Measurements from ENCODE around the gene UBE2I.
"Not testable (repeated sequence)": the region's sequence is repeated elsewhere in the genome, so short reads cannot be mapped to it uniquely, and the experiment has no call there.

UBE2I gene

GRCh38 chr16:1271380-1271723, 38.1 kb upstream of the UBE2I start:
- no peak for TF ChIP-seq CTCF (IDR thresholded peaks at IDR 0.05; ENCODE audit: low read depth, low read length, missing control alignments)
- no peaks in the 10 kb centered on the region for H3K36me3 ChIP-seq (replicated peaks)
- no peak overlapping the region for H3K4me3 ChIP-seq (ENCODE audit: low read depth, low read length)
- H3K27me3 ChIP-seq (replicated peaks) = peaks cover 1% of the 10 kb centered on the region
- in situ Hi-C loops (cut with HindIII; ENCODE audit: low pct_ligation_motif_present, low sequenced_read_pairs) = no loop called here
- H3K27ac ChIP-seq = no peak overlapping the region
- no peak for DNase-seq

GRCh38 chr16:1271724-1272413, 37.6 kb upstream of the UBE2I start:
- H3K27me3 ChIP-seq (replicated peaks); H3K27ac ChIP-seq; H3K4me3 ChIP-seq (ENCODE audit: low read depth, low read length); in situ Hi-C loops (cut with HindIII; ENCODE audit: low pct_ligation_motif_present, low sequenced_read_pairs); DNase-seq; H3K36me3 ChIP-seq (replicated peaks): not testable (repeated sequence)

GRCh38 chr16:1272453-1273198, 36.8 kb upstream of the UBE2I start:
- DNase-seq = no peak
- no peaks in the 10 kb centered on the region for H3K36me3 ChIP-seq (replicated peaks)
- no peak for TF ChIP-seq CTCF (IDR thresholded peaks at IDR 0.05; ENCODE audit: low read depth, low read length, missing control alignments)
- H3K27ac ChIP-seq = no peak overlapping the region
- in situ Hi-C loops (cut with HindIII; ENCODE audit: low pct_ligation_motif_present, low sequenced_read_pairs) = no loop called here
- H3K4me3 ChIP-seq (ENCODE audit: low read depth, low read length) = no peak overlapping the region
- H3K27me3 ChIP-seq (replicated peaks) = peaks cover 1% of the 10 kb centered on the region

GRCh38 chr16:1273816-1274215, 35.6 kb upstream of the UBE2I start:
- Histone ChIP-seq H3K27ac (no peak overlapping the region), H3K27me3 (replicated peaks) (peaks cover 8% of the 10 kb centered on the region), H3K36me3 (replicated peaks) (no peaks in the 10 kb centered on the region), H3K4me3 (ENCODE audit: low read depth, low read length) (no peak overlapping the region)
- no peak for DNase-seq
- no peak for TF ChIP-seq CTCF (IDR thresholded peaks at IDR 0.05; ENCODE audit: low read depth, low read length, missing control alignments)
- in situ Hi-C loops (cut with HindIII; ENCODE audit: low pct_ligation_motif_present, low sequenced_read_pairs) = no loop called here

GRCh38 chr16:1274767-1275166, 34.7 kb upstream of the UBE2I start:
- in situ Hi-C loops (cut with HindIII; ENCODE audit: low pct_ligation_motif_present, low sequenced_read_pairs) = no loop called here
- no peak overlapping the region for H3K27ac ChIP-seq

More at GRCh38 chr16:1274767-1275166, 34.7 kb upstream of the UBE2I start:
- no peak for DNase-seq
- Histone ChIP-seq H3K27me3 (replicated peaks) (peaks cover 15% of the 10 kb centered on the region), H3K4me3 (ENCODE audit: low read depth, low read length) (no peak overlapping the region), H3K36me3 (replicated peaks) (no peaks in the 10 kb centered on the region)
- no peak for TF ChIP-seq CTCF (IDR thresholded peaks at IDR 0.05; ENCODE audit: low read depth, low read length, missing control alignments)
